Myocyte (in vitro differentiated cells): ENCODE data around the gene RGS2. TPM values are rescaled to one million over a fixed set of nuclear protein-coding genes. Genes with fewer than 3 reads are reported as not detected.

Experiments
- DNase-seq: peaks from one replicate; pipeline ENCODE4 v3.0.0-alpha.2; 2012; ENCODE audit warnings: low read depth
- total RNA-seq: library from RNA; depleted of rRNA; stranded (reverse); fragments of >200 nt; gene quantifications from 2 replicates; pipeline ENCODE4 v1.2.3, GENCODE V29; 2014

RGS2 gene
- total RNA-seq, 1 donor from 2014 or later: 54.2 TPM

DNA sequence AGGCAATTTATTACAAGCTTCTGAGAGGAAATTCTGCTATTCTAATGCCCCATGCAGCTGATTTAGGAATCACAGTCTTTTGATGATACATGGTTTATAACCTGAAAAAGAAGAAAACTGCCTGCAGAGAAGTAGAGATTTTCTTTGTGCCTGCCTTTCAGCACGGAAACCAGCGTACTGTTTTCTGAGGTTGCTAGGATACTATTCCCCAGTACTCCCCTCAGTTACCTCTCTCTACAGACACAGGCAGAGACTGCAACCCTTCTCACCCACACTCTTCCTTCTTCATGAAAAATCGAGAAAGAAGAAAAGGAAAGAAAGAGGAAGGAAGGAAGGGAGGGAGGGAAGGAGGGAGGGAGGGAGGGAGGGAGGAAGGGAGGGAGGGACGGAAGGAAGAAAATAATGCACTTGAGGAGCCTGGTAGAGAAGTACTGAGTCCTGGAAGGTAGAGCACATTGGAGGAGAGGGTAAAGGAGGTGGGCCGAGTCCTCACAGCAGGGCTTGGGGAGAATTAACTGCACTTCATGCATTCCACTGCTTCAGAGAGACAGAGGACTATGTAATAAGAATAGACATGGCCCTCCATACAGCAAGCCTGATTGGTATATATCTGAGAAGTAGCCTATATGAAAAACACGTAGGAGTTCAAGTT is 21.9 kb downstream of the RGS2 start:
- no peak for DNase-seq

GRCh38 chr1:192831706-192832355 is 23.0 kb downstream of the RGS2 start:
- no peak for DNase-seq

- DNase-seq: no peak
Measured at GRCh38 chr1:192832492-192832891, 23.7 kb downstream of the RGS2 start.

DNA sequence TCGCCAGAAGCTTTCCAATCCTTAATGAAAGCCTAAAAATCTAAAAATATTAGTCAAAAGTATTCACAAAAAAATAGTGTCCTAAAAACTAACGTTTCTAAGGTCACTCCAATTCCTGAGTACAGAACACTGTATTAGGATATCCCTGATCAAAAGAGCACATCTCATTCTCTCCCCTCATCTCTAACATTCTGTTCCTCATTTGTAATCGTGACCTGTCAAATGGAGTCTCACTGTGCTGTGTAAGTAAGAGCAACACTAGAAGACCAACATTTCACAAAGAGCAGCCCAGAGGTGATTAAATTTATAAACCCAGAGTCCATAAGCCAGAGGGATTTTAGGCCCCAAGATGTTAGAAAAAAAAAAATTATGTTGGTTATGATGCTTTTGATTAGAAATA is 26.3 kb downstream of the RGS2 start:
- no peak for DNase-seq

DNA sequence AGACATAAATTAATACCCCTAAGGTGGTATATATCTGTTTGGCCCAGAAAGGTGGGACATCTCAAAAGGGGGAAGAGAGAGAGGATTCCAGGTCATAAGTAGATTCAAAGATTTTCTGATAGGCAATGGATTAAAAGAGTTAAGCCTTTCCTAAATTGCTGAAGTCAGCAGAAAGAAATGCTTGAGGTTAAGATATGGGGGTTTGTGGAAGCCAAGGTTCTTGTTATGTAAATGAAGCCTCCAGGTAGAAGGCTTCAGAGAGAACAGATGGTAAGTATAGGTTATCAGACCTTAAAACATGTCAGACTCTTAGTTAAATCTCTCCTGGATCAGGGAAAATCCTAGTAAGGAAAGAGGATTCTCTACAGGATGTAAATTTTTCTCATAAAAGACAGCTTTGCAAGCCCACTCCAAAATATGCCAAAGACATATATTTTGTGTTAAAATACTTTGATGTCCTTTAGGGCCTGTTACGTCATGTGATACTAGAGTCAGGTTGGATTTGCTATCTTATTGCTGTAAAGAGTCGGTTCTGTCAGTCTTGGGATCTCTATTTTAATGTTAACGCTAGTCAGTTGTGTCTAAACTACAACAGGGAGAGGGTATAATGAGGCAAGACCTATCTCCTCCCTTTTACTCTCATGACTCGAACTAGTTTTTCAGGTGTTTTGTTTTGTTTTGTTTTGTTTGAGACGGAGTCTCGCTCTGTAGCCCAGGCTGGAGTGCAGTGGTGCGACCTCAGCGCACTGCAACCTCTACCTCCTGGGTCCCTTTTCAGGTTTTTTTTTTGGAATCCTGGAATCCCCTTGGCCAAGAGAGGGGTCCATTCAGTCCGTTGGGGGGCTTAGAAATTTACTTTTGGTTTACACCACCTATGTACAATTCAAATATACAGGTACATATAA is 30.6 kb downstream of the RGS2 start:
- no peak for DNase-seq

GRCh38 chr1:192844360-192844759 is 35.5 kb downstream of the RGS2 start:
- DNase-seq: no peak

- DNase-seq: no peak
Measured at GRCh38 chr1:192846950-192847349, 38.1 kb downstream of the RGS2 start.

DNA sequence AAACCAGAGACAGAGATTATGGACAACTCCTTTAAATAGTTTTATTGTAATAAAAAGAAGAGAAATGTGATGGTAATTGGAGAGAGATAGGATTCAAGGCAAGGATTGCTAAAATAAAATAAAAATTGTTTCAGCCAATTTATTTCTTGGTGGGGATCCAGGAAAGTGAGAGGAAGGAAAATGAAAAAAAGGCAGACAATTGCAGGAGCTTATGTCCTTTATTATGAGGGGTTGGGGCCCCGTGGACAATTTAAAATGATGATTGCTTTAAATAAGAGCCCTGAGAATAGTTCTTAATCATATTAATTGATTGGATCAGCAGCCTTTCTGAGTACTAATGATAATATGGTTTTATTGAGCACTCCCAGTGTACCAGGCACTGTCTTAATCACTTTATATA is 40.2 kb downstream of the RGS2 start:
- no peak for DNase-seq

DNA sequence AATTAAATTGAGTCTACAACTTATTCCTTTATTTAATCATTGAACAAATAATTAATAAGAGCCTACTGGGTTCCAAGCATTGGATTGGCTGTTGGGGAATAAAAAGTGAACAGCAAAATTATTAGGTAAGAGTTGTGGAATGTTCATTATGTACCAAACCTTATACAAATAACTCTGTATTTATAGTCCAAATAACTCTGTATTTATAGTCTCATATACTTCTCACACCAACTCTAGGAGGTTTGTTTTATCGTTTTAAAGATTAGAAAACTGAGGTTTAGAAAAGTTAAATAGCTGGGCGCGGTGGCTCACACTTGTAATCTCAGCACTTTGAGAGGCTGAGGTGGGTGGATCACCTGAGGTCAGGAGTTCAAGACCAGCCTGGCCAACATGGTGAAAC is 40.6 kb downstream of the RGS2 start:
- DNase-seq: no peak

GRCh38 chr1:192852001-192852947 is 43.4 kb downstream of the RGS2 start:
- DNase-seq: no peak

- no peak for DNase-seq
Measured at GRCh38 chr1:192858456-192858855, 49.6 kb downstream of the RGS2 start.

DNA sequence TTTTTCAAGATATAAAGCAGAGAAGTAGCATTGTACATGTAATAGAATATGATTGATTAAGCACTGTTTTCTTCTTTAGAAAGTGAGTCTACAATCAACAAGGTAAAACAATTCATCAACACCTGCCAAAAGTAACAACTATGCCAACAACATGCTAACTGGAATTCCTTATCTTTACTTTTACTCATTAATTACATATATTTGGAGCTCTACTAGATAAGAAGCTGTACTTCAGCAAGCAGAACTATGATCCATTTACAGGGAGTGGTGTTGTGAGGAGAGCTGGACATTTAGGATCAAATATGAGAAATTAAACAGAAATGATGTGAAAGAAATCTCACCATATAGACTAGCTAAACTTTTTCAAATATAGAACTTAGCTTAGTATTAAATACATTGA is 51.0 kb downstream of the RGS2 start:
- DNase-seq: no peak

GRCh38 chr1:192860478-192861185 is 51.8 kb downstream of the RGS2 start:
- no peak for DNase-seq

GRCh38 chr1:192861860-192862259 is 53.0 kb downstream of the RGS2 start:
- no peak for DNase-seq

Other genes starting within 250 kb of the RGS2 start
- gene RGS1, start 233.3 kb upstream of the RGS2 start, total RNA-seq: 0.43 TPM in 1 of 2 replicates, not detected in the other
- gene RGS13, start 172.9 kb upstream of the RGS2 start, total RNA-seq: 0.62 and 0.68 TPM in 2 replicates